Testis (tissue), 2 donors: Measurements from ENCODE around the gene ROBO1.
"Not testable (repeated sequence)": the region's sequence is repeated elsewhere in the genome, so short reads cannot be mapped to it uniquely, and the experiment has no call there.

ENCODE experiments used
- CTCF ChIP-seq, 3 experiments: fragments of 450-650 bp in 2 of 3; fragments of 200-600 bp in 1 of 3; sonication (generic) in 1 of 3; IDR thresholded peaks; one replicate each; pipeline ENCODE4 v1.5.1; 2016 to 2019; ENCODE audit warnings: antibody characterized with exemption in 3 of 3, mild to moderate bottlenecking in 2 of 3, moderate library complexity in 1 of 3
- POLR2A ChIP-seq: fragments of 450-650 bp; IDR thresholded peaks from one replicate; pipeline ENCODE4 v1.6.1; 2017; ENCODE audit warnings: antibody characterized with exemption, mild to moderate bottlenecking, moderate library complexity

- not testable (repeated sequence) for TF ChIP-seq CTCF (IDR thresholded peaks at IDR 0.05); POLR2A
These were observed 467.7 kb downstream of the ROBO1 start for GRCh38 chr3:79299949-79300635.
